Measurements from ENCODE around the gene HMGN4.

DNA sequence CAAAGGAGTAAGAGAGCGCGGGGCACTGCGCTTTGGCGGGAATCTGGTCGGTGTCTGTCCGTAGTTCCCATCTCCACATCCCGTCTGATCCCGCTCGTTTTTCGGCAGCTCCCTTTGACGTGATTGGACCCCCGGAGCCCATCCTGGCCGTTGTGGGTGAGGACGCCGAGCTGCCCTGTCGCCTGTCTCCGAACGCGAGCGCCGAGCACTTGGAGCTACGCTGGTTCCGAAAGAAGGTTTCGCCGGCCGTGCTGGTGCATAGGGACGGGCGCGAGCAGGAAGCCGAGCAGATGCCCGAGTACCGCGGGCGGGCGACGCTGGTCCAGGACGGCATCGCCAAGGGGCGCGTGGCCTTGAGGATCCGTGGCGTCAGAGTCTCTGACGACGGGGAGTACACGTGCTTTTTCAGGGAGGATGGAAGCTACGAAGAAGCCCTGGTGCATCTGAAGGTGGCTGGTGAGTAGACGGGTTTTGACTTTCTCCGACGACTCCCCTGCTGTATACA is 36.6 kb upstream of the HMGN4 start:
- TF ChIP-seq, protein P1, sequence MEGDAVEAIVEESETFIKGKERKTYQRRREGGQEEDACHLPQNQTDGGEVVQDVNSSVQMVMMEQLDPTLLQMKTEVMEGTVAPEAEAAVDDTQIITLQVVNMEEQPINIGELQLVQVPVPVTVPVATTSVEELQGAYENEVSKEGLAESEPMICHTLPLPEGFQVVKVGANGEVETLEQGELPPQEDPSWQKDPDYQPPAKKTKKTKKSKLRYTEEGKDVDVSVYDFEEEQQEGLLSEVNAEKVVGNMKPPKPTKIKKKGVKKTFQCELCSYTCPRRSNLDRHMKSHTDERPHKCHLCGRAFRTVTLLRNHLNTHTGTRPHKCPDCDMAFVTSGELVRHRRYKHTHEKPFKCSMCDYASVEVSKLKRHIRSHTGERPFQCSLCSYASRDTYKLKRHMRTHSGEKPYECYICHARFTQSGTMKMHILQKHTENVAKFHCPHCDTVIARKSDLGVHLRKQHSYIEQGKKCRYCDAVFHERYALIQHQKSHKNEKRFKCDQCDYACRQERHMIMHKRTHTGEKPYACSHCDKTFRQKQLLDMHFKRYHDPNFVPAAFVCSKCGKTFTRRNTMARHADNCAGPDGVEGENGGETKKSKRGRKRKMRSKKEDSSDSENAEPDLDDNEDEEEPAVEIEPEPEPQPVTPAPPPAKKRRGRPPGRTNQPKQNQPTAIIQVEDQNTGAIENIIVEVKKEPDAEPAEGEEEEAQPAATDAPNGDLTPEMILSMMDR (IDR thresholded peaks at IDR 0.05): no peak
- TF ChIP-seq POLR2A (IDR thresholded peaks at IDR 0.05): no peak
